ENCODE measurements around the gene GTF3C1. TPM values are rescaled to one million over a fixed set of nuclear protein-coding genes. Genes with fewer than 3 reads are reported as not detected.

GTF3C1 gene
- total and polyA plus RNA-seq, 2 of the 13 experiments (the other 11 are each of a cell fraction or from before 2014, with no cell fraction given), result 29.2 to 72.7 TPM

- TF ChIP-seq ZBTB4 (CRISPR knock-in tag; IDR thresholded peaks at IDR 0.05; ENCODE audit: borderline replicate concordance) (peak; percentile 93; the same call in 1 of the 2 replicates), ZNF770 (CRISPR knock-in tag; IDR thresholded peaks at IDR 0.05) (no peak), SMAD3 (CRISPR knock-in tag; IDR thresholded peaks at IDR 0.05) (no peak), ZNF501 (CRISPR knock-in tag; IDR thresholded peaks at IDR 0.05) (no peak), KAT7 (CRISPR knock-in tag; IDR thresholded peaks at IDR 0.05; ENCODE audit: borderline replicate concordance) (no peak), FOXA3 (CRISPR knock-in tag; IDR thresholded peaks at IDR 0.05) (peak; percentile 70), ZNF414 (CRISPR knock-in tag; IDR thresholded peaks at IDR 0.05) (no peak), TAF15 (IDR thresholded peaks at IDR 0.05; ENCODE audit: low read depth, low read length, poor library complexity, severe bottlenecking) (no peak), MLXIP (CRISPR knock-in tag; IDR thresholded peaks at IDR 0.05; ENCODE audit: borderline replicate concordance) (no peak), ZNF773 (CRISPR knock-in tag; IDR thresholded peaks at IDR 0.05; ENCODE audit: borderline replicate concordance) (no peak), ZNF615 (CRISPR knock-in tag; IDR thresholded peaks at IDR 0.05; ENCODE audit: borderline replicate concordance) (no peak), ELF4 (CRISPR knock-in tag; IDR thresholded peaks at IDR 0.05; ENCODE audit: borderline replicate concordance) (peak; percentile 54; the same call in 1 of the 2 replicates), ZNF17 (CRISPR knock-in tag; IDR thresholded peaks at IDR 0.05) (no peak), ZNF792 (CRISPR knock-in tag; IDR thresholded peaks at IDR 0.05) (0 out of 2 replicates have a peak, but pooled peaks have one; percentile 12), THRA (CRISPR knock-in tag; IDR thresholded peaks at IDR 0.05; ENCODE audit: borderline replicate concordance) (peak; percentile 99), JUN (CRISPR knock-in tag; IDR thresholded peaks at IDR 0.05) (peak; percentile 92)
Measured at GRCh38 chr16:27470567-27471431, 78.9 kb downstream of the GTF3C1 start (continued).

Data from HepG2 (cell line).